Measurements from ENCODE around the gene NBL1. TPM values are rescaled to one million over a fixed set of nuclear protein-coding genes. Genes with fewer than 3 reads are reported as not detected.

NBL1 gene, protein sequence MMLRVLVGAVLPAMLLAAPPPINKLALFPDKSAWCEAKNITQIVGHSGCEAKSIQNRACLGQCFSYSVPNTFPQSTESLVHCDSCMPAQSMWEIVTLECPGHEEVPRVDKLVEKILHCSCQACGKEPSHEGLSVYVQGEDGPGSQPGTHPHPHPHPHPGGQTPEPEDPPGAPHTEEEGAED
- 4.2 TPM for polyA plus RNA-seq (2013, experiment 1 of 2)
- polyA plus RNA-seq (2013, experiment 2 of 2) = 4.6 TPM

DNA sequence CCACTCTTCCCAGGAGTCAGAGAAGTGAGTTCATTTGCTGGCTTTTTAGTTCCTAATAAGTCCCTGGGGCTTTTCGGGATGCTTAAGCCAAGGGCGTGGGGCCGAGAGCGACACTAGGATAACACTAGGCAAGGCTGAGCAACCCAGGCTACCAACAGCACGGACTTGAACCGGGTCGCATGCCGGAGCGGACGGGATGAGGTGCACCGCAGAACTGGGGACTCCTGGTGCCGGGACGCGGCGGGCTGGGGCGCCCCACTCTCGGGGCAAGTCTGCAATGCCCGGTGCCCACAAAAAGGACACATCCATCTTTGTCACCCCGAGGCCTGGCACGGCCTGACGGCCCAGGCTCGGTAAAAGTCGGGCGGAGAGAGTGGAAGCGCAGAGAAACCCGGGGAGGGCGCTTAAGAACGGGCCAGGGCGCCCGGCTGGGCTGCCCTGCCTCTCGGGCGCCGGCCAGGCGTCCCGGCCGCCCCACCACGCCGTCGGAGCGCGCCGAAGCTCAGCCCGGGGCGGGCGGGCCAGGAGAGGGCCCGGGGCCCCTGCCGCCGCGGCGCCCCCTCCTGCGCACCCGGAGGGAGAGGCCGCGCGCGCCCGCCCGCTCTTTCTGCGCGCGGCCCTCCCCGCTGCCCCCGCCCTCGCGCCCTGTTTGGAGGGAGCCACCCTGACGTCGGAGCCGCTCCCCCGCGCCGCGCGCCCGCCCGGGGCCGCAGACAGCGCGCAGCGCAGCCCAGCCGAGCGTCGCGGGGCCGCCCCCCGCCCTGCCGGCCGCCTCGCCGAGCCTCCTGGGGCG lies at the start of gene NBL1:
Gene NBL1, plus strand, starts transcription at position 710 of the 793 bp plus-strand sequence. CDS start 10,720 bp downstream, outside the sequence.
- Histone ChIP-seq H3K4me3 (ENCODE audit: low read length) (peak within 1 kb of the TSS; percentile 44), H2BK5ac (ENCODE audit: low read length) (no peak within 1 kb of the TSS), H3K9ac (ENCODE audit: low read length) (peak within 1 kb of the TSS; percentile 51), H3K27me3 (ENCODE audit: insufficient read depth, low read length, poor library complexity) (peaks cover 7% of the 10 kb centered on the region), H4K5ac (ENCODE audit: low read length) (no peak within 1 kb of the TSS), H3K79me1 (ENCODE audit: low read length) (no peaks in the 10 kb centered on the region), H3K56ac (ENCODE audit: low read length) (peak within 1 kb of the TSS; percentile 68), H3K23ac (ENCODE audit: low read length) (peak within 1 kb of the TSS; percentile 73), H3K4me1 (ENCODE audit: control insufficient read depth, low read depth, low read length) (peaks cover 7% of the 10 kb centered on the region), H2AK5ac (ENCODE audit: low read length) (no peak within 1 kb of the TSS), H2BK120ac (ENCODE audit: low read depth, low read length) (no peak within 1 kb of the TSS), H3K4me2 (ENCODE audit: low read length) (peak within 1 kb of the TSS; percentile 88), H3K18ac (ENCODE audit: low read length) (peak within 1 kb of the TSS; percentile 35), H3K36me3 (ENCODE audit: control insufficient read depth, insufficient read depth, low read length) (no peaks in the 10 kb centered on the region), H4K8ac (ENCODE audit: low read depth, low read length) (no peak within 1 kb of the TSS), H3K4ac (ENCODE audit: low read depth, low read length) (no peak within 1 kb of the TSS), H2BK15ac (replicated peaks; ENCODE audit: low read depth) (no peak within 1 kb of the TSS), H3K79me2 (ENCODE audit: control insufficient read depth, insufficient read depth, low read length) (no peaks in the 10 kb centered on the region), H3K27ac (ENCODE audit: low read depth, low read length) (no peak within 1 kb of the TSS)
- no peak for DNase-seq
- no CpG with 5 or more reads among the region's 90 CpGs for WGBS (ENCODE audit: extremely low coverage, insufficient coverage, low lambda C conversion rate)

DNA sequence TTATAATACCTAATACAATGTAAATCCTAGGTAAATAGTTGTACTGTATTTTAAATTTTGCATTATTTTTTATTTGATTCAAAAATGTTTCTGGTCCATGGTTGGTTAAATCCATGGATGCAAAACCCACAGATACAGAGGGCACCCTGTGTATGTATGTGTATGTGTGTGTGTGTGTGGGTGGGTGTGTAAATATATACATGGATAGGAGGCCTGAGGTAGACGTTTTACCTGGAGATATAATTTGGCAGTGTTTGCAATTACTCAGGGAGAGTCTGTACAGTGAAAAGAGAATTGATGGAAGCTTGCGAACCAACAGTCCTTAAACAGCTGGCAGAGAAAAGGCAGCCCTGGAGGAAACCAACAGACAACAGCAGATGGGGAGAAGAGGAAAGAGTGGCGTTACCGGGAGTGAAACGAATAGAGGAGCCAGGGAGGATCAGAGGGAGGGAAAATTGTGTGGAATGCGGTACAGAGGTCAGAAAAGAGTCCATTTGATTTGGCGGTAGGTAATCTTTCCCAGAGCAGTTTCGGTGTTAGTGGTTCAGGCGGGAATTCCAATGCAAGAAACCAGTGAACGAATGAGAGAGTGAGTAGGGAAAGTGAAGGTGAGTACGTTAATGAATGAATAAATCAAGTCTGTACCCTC lies 47.9 kb upstream of the NBL1 start:
- peaks cover 11% of the 10 kb centered on the region for H3K79me1 ChIP-seq (ENCODE audit: low read length)
- no CpG with 5 or more reads among the region's 11 CpGs for WGBS (ENCODE audit: extremely low coverage, insufficient coverage, low lambda C conversion rate)

DNA sequence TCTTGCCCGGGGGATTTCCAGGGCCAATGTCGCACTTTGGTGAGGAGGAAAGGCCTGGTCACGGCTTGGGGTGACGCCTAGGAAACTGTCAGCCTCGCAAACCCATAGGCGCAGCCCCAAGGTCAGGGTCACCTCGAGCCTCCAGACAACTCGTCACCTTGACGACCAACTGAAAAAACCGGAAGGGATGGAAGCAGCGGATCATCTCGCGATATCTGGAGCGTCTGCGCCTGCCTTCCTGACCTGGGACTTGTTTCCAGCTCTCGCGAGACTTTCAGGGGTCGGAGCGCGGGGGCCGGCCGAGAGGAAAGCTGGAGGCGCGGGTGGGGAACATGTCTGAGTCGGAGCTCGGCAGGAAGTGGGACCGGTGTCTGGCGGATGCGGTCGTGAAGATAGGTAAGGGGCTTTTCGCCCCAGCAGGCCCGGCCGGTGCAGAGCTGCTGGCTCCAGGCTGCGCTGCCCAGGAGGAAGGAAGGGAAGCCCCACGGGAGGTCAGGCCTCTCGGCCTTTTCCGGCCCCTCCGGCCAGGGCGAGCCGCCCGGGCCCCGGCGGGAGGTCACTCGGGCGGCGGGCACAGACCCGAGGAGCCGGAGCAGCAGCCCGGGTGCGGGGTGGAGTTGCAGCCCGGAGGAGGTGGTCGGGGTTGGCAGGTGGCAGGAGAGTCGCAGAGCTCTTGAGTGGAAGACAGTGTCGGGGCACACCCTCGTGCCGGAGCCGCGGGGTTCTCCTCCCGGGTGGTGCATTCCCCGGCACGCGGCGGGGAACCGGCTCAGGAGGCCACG lies 47.2 kb upstream of the NBL1 start:
- H3K27ac ChIP-seq (ENCODE audit: low read depth, low read length) = peak overlapping the region; percentile 86
- peak overlapping the region; percentile 14 for H2BK120ac ChIP-seq (ENCODE audit: low read depth, low read length)
- peak overlapping the region; percentile 88 for H3K4ac ChIP-seq (ENCODE audit: low read depth, low read length)
- peak; percentile 99 for DNase-seq
- no peak overlapping the region for H2BK15ac ChIP-seq (replicated peaks; ENCODE audit: low read depth)
- no CpG with 5 or more reads among the region's 65 CpGs for WGBS (ENCODE audit: extremely low coverage, insufficient coverage, low lambda C conversion rate)
- no peak overlapping the region for H2BK5ac ChIP-seq (ENCODE audit: low read length)
- H3K56ac ChIP-seq (ENCODE audit: low read length) = peak overlapping the region; percentile 93
- H4K5ac ChIP-seq (ENCODE audit: low read length) = peak overlapping the region; percentile 42
- no peaks in the 10 kb centered on the region for H3K4me1 ChIP-seq (ENCODE audit: control insufficient read depth, low read depth, low read length)
- peak overlapping the region; percentile 80 for H3K4me3 ChIP-seq (ENCODE audit: low read length)
- H3K4me2 ChIP-seq (ENCODE audit: low read length) = peak overlapping the region; percentile 88
- H2AK5ac ChIP-seq (ENCODE audit: low read length) = no peak overlapping the region
- peaks cover 42% of the 10 kb centered on the region for H3K79me2 ChIP-seq (ENCODE audit: control insufficient read depth, insufficient read depth, low read length)
- no peaks in the 10 kb centered on the region for H3K36me3 ChIP-seq (ENCODE audit: control insufficient read depth, insufficient read depth, low read length)
- no peaks in the 10 kb centered on the region for H3K27me3 ChIP-seq (ENCODE audit: insufficient read depth, low read length, poor library complexity)
- H3K9ac ChIP-seq (ENCODE audit: low read length) = peak overlapping the region; percentile 85
- peak overlapping the region; percentile 85 for H3K18ac ChIP-seq (ENCODE audit: low read length)
- peaks cover 11% of the 10 kb centered on the region for H3K79me1 ChIP-seq (ENCODE audit: low read length)
- H3K23ac ChIP-seq (ENCODE audit: low read length) = no peak overlapping the region
- H4K8ac ChIP-seq (ENCODE audit: low read depth, low read length) = no peak overlapping the region

More for the DNA sequence above, 47.9 kb upstream of the NBL1 start:
- no peaks in the 10 kb centered on the region for H3K4me1 ChIP-seq (ENCODE audit: control insufficient read depth, low read depth, low read length)
- no peak overlapping the region for H2BK15ac ChIP-seq (replicated peaks; ENCODE audit: low read depth)
- no peak overlapping the region for H2BK120ac ChIP-seq (ENCODE audit: low read depth, low read length)
- H3K9ac ChIP-seq (ENCODE audit: low read length) = peak overlapping the region; percentile 69
- H2AK5ac ChIP-seq (ENCODE audit: low read length) = no peak overlapping the region
- peaks cover 38% of the 10 kb centered on the region for H3K79me2 ChIP-seq (ENCODE audit: control insufficient read depth, insufficient read depth, low read length)
- no peak overlapping the region for H3K18ac ChIP-seq (ENCODE audit: low read length)
- no peaks in the 10 kb centered on the region for H3K36me3 ChIP-seq (ENCODE audit: control insufficient read depth, insufficient read depth, low read length)
- no peak overlapping the region for H3K23ac ChIP-seq (ENCODE audit: low read length)
- H3K4ac ChIP-seq (ENCODE audit: low read depth, low read length) = no peak overlapping the region
- peak overlapping the region; percentile 88 for H3K4me2 ChIP-seq (ENCODE audit: low read length)
- H3K27ac ChIP-seq (ENCODE audit: low read depth, low read length) = no peak overlapping the region
- DNase-seq = no peak
- no peak overlapping the region for H4K8ac ChIP-seq (ENCODE audit: low read depth, low read length)
- no peak overlapping the region for H2BK5ac ChIP-seq (ENCODE audit: low read length)
- H3K56ac ChIP-seq (ENCODE audit: low read length) = peak overlapping the region; percentile 83
- no peaks in the 10 kb centered on the region for H3K27me3 ChIP-seq (ENCODE audit: insufficient read depth, low read length, poor library complexity)
- H4K5ac ChIP-seq (ENCODE audit: low read length) = peak overlapping the region; percentile 42
- H3K4me3 ChIP-seq (ENCODE audit: low read length) = peak overlapping the region; percentile 41

DNA sequence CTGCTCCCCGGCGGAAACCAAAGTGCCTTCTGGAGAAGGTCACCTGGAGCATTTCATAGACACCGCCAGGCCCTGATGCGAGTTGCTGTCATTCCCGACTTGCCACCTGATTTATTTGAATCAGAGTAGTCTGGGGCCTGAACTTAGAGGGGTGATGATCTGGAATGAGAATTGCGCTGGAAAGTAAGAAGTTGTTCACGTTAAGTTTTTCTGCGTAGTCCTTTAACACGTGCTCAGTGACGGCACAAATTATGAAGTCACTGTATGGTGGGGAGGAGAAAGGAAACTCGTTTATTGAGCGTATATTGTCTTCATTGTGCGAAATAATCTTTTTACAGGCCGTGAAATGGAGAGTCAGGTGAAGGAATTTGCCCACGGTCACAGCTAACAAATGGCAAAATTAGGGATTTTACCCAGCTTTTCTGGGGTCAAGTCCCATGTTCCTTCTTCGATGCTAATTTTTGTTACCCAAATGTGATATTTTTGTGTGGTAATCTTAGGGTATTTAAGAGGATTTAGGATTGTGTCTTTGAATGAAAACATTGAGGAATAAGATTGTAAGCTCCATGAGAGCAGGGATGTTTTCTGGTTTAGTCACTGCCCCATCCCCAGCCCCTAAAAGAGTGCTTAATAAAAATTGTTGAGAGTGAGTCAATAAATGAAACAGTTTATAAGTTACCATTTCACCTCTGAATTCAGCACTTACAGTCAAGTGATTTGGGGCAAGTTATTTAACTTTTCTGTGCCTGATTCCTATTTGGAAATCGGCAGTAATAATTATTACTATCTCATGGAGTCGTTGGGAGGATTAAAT lies 46.4 kb upstream of the NBL1 start:
- H3K36me3 ChIP-seq (ENCODE audit: control insufficient read depth, insufficient read depth, low read length) = no peaks in the 10 kb centered on the region
- 100% methylated on average over 1 of the region's 18 CpGs for WGBS (ENCODE audit: extremely low coverage, insufficient coverage, low lambda C conversion rate)
- no peaks in the 10 kb centered on the region for H3K27me3 ChIP-seq (ENCODE audit: insufficient read depth, low read length, poor library complexity)
- peaks cover 46% of the 10 kb centered on the region for H3K79me2 ChIP-seq (ENCODE audit: control insufficient read depth, insufficient read depth, low read length)
- no peak overlapping the region for H3K4ac ChIP-seq (ENCODE audit: low read depth, low read length)
- no peaks in the 10 kb centered on the region for H3K4me1 ChIP-seq (ENCODE audit: control insufficient read depth, low read depth, low read length)
- peak; percentile 61 for DNase-seq
- no peak overlapping the region for H2BK15ac ChIP-seq (replicated peaks; ENCODE audit: low read depth)
- no peak overlapping the region for H4K5ac ChIP-seq (ENCODE audit: low read length)
- no peak overlapping the region for H2BK5ac ChIP-seq (ENCODE audit: low read length)
- H3K4me3 ChIP-seq (ENCODE audit: low read length) = peak overlapping the region; percentile 80
- H3K56ac ChIP-seq (ENCODE audit: low read length) = peak overlapping the region; percentile 93
- peak overlapping the region; percentile 87 for H3K4me2 ChIP-seq (ENCODE audit: low read length)
- no peak overlapping the region for H2BK120ac ChIP-seq (ENCODE audit: low read depth, low read length)
- H3K23ac ChIP-seq (ENCODE audit: low read length) = no peak overlapping the region
- H4K8ac ChIP-seq (ENCODE audit: low read depth, low read length) = no peak overlapping the region
- peak overlapping the region; percentile 85 for H3K9ac ChIP-seq (ENCODE audit: low read length)
- peaks cover 11% of the 10 kb centered on the region for H3K79me1 ChIP-seq (ENCODE audit: low read length)
- no peak overlapping the region for H2AK5ac ChIP-seq (ENCODE audit: low read length)
- peak overlapping the region; percentile 86 for H3K27ac ChIP-seq (ENCODE audit: low read depth, low read length)
- peak overlapping the region; percentile 85 for H3K18ac ChIP-seq (ENCODE audit: low read length)

DNA sequence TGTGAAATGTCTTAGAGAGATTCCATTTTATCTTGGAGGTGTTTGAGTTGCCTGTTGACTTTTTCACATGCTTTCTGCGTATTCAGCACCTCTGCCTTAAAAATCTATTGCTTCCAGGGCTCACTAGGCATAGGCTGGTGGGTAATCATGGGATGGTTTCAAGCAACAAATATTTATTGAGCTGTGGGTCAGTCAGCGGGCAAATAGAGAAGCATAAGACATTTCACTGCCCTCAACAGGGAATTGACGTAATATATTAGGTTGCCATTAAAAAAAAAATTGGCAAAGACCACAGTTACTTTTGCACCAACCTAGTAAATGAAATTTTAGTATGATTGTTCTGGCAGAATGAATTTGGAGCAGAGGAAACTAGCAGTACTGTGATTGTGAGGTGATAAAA lies 44.3 kb upstream of the NBL1 start:
- no peak overlapping the region for H2AK5ac ChIP-seq (ENCODE audit: low read length)
- no peak overlapping the region for H4K8ac ChIP-seq (ENCODE audit: low read depth, low read length)
- no peak overlapping the region for H3K4me2 ChIP-seq (ENCODE audit: low read length)
- H3K4ac ChIP-seq (ENCODE audit: low read depth, low read length) = no peak overlapping the region
- no peak overlapping the region for H2BK120ac ChIP-seq (ENCODE audit: low read depth, low read length)
- no peak overlapping the region for H3K9ac ChIP-seq (ENCODE audit: low read length)
- no peak overlapping the region for H2BK5ac ChIP-seq (ENCODE audit: low read length)
- no peaks in the 10 kb centered on the region for H3K4me1 ChIP-seq (ENCODE audit: control insufficient read depth, low read depth, low read length)
- no peaks in the 10 kb centered on the region for H3K36me3 ChIP-seq (ENCODE audit: control insufficient read depth, insufficient read depth, low read length)
- H3K79me2 ChIP-seq (ENCODE audit: control insufficient read depth, insufficient read depth, low read length) = peaks cover 64% of the 10 kb centered on the region
- H3K4me3 ChIP-seq (ENCODE audit: low read length) = no peak overlapping the region
- no peak overlapping the region for H3K27ac ChIP-seq (ENCODE audit: low read depth, low read length)
- H3K79me1 ChIP-seq (ENCODE audit: low read length) = peaks cover 18% of the 10 kb centered on the region
- no peak overlapping the region for H3K18ac ChIP-seq (ENCODE audit: low read length)
- H2BK15ac ChIP-seq (replicated peaks; ENCODE audit: low read depth) = no peak overlapping the region
- no CpG with 5 or more reads among the region's 3 CpGs for WGBS (ENCODE audit: extremely low coverage, insufficient coverage, low lambda C conversion rate)
- H3K23ac ChIP-seq (ENCODE audit: low read length) = no peak overlapping the region
- no peak overlapping the region for H3K56ac ChIP-seq (ENCODE audit: low read length)
- no peak for DNase-seq
- no peak overlapping the region for H4K5ac ChIP-seq (ENCODE audit: low read length)
- H3K27me3 ChIP-seq (ENCODE audit: insufficient read depth, low read length, poor library complexity) = no peaks in the 10 kb centered on the region
